WTC11 (cell line): ENCODE measurements around the gene MARCHF11. TPM values are rescaled to one million over a fixed set of nuclear protein-coding genes. Genes with fewer than 3 reads are reported as not detected.

Source experiments
- ATAC-seq: fragments of 200-7000 bp; cut with Tn5 transposase; 2 replicates; pipeline ENCODE4 v1.10.0; 2021; ENCODE audit warnings: mild to moderate bottlenecking, moderate library complexity
- CTCF ChIA-PET: fragments of 300-600 bp; sonication (Branson Sonifier 250); formaldehyde crosslinking; loops from one replicate; lab custom pipeline; 2021; ENCODE audit warnings: antibody characterized with exemption; lab: Charles Lee
- POLR2A ChIA-PET: fragments of 350-600 bp; sonication (Branson Sonifier 250); formaldehyde crosslinking; loops from one replicate; lab custom pipeline; 2021; ENCODE audit warnings: antibody characterized with exemption; lab: Charles Lee
- DNase-seq: peaks from one replicate; pipeline ENCODE4 v3.0.0; 2021; ENCODE audit warnings: low spot score
- H3K27ac Mint-ChIP-seq: 2 replicates; pipeline ENCODE4 v1.8.0; 2021; ENCODE audit warnings: mixed read lengths
- H3K27me3 Mint-ChIP-seq: 2 replicates; pipeline ENCODE4 v1.8.0; 2021; ENCODE audit warnings: low read depth, mild to moderate bottlenecking, moderate library complexity, mixed read lengths
- H3K36me3 Mint-ChIP-seq: 2 replicates; pipeline ENCODE4 v1.8.0; 2021; ENCODE audit warnings: mixed read lengths
- H3K4me1 Mint-ChIP-seq: 2 replicates; pipeline ENCODE4 v1.8.0; 2022; ENCODE audit warnings: mixed read lengths
- H3K4me3 Mint-ChIP-seq: 2 replicates; pipeline ENCODE4 v1.8.0; 2021; ENCODE audit warnings: mild to moderate bottlenecking, moderate library complexity, mixed read lengths
- H3K9me3 Mint-ChIP-seq: 2 replicates; pipeline ENCODE4 v1.8.0; 2021; ENCODE audit warnings: mixed read lengths
- AR ChIP-seq: fragments of 250-450 bp; sonication (Bioruptor Pico); IDR thresholded peaks from 2 replicates; pipeline ENCODE4 v1.9.0; 2021; ENCODE audit warnings: mild to moderate bottlenecking
- ATF2 ChIP-seq: sonication (generic); formaldehyde crosslinking; IDR thresholded peaks from 2 replicates; pipeline ENCODE4 v1.8.1; 2022; ENCODE audit warnings: low read depth, missing genetic modification reagents, borderline replicate concordance
- ATF6 ChIP-seq: sonication (generic); formaldehyde crosslinking; IDR thresholded peaks from 2 replicates; pipeline ENCODE4 v1.8.1; 2023; ENCODE audit warnings: mild to moderate bottlenecking, missing genetic modification reagents
- E2F1 ChIP-seq: sonication (generic); formaldehyde crosslinking; IDR thresholded peaks from 2 replicates; pipeline ENCODE4 v1.8.0; 2022; ENCODE audit warnings: mild to moderate bottlenecking, missing genetic modification reagents
- ESRRA ChIP-seq: sonication (generic); formaldehyde crosslinking; IDR thresholded peaks from 2 replicates; pipeline ENCODE4 v1.8.1; 2022; ENCODE audit warnings: mild to moderate bottlenecking, missing genetic modification reagents, borderline replicate concordance
- FOXP1 ChIP-seq: sonication (generic); formaldehyde crosslinking; IDR thresholded peaks from 2 replicates; pipeline ENCODE4 v1.8.0; 2022; ENCODE audit warnings: missing genetic modification reagents, mild to moderate bottlenecking, moderate library complexity, borderline replicate concordance
- KAT7 ChIP-seq: sonication (generic); formaldehyde crosslinking; IDR thresholded peaks from 2 replicates; pipeline ENCODE4 v1.8.1; 2023; ENCODE audit warnings: missing genetic modification reagents, mild to moderate bottlenecking, borderline replicate concordance
- MYBL2 ChIP-seq: sonication (generic); formaldehyde crosslinking; IDR thresholded peaks from 2 replicates; pipeline ENCODE4 v1.8.1; 2023; ENCODE audit warnings: mild to moderate bottlenecking, moderate library complexity, missing genetic modification reagents
- NFATC4 ChIP-seq: fragments of 250-450 bp; sonication (Bioruptor Pico); IDR thresholded peaks from 2 replicates; pipeline ENCODE4 v1.9.0; 2021; ENCODE audit warnings: mild to moderate bottlenecking
- NR2C2 ChIP-seq: sonication (generic); formaldehyde crosslinking; IDR thresholded peaks from 2 replicates; pipeline ENCODE4 v1.8.0; 2022; ENCODE audit warnings: mild to moderate bottlenecking, missing genetic modification reagents
- NR3C1 ChIP-seq: sonication (generic); formaldehyde crosslinking; conservative IDR thresholded peaks from 2 replicates; pipeline ENCODE4 v1.8.1; 2023; ENCODE audit warnings: low read depth, mild to moderate bottlenecking, missing genetic modification reagents
- RELA ChIP-seq: sonication (generic); formaldehyde crosslinking; IDR thresholded peaks from 2 replicates; pipeline ENCODE4 v1.8.1; 2022; ENCODE audit warnings: missing genetic modification reagents, mild to moderate bottlenecking, borderline replicate concordance
- SOX15 ChIP-seq: fragments of 250-450 bp; sonication (Bioruptor Pico); IDR thresholded peaks from 2 replicates; pipeline ENCODE4 v1.9.0; 2021; ENCODE audit warnings: mild to moderate bottlenecking
- USF2 ChIP-seq: sonication (generic); formaldehyde crosslinking; IDR thresholded peaks from 2 replicates; pipeline ENCODE4 v1.8.1; 2023; ENCODE audit warnings: mild to moderate bottlenecking, missing genetic modification reagents, moderate library complexity
- ZMAT4 ChIP-seq: fragments of 250-450 bp; sonication (Bioruptor Pico); IDR thresholded peaks from 2 replicates; pipeline ENCODE4 v1.9.0; 2021; ENCODE audit warnings: mild to moderate bottlenecking
- ZNF138 ChIP-seq: sonication (generic); formaldehyde crosslinking; conservative IDR thresholded peaks from 2 replicates; pipeline ENCODE4 v1.8.1; 2022; ENCODE audit warnings: mild to moderate bottlenecking, moderate library complexity, missing genetic modification reagents
- ZNF396 ChIP-seq: fragments of 250-450 bp; sonication (Bioruptor Pico); IDR thresholded peaks from 2 replicates; pipeline ENCODE4 v1.8.0; 2021; ENCODE audit warnings: mild to moderate bottlenecking, moderate library complexity, borderline replicate concordance
- total RNA-seq: library from RNA; stranded (reverse); gene quantifications from 3 replicates; pipeline ENCODE4 v1.2.3, GENCODE V29; 2021

MARCHF11 gene
- total RNA-seq, 1 experiment from 2014 or later, result 2.9 TPM

GRCh38 chr5:16034319-16035001, 145.1 kb downstream of the MARCHF11 start (continued):
- TF ChIP-seq ZMAT4 (CRISPR knock-in tag) (no peak), KAT7 (CRISPR knock-in tag) (no peak)
- TF ChIP-seq, all 79 proteins: peak for 0

- Mint-ChIP-seq H3K27me3 (no peaks in the 10 kb centered on the region), H3K9me3 (peaks cover 5% of the 10 kb centered on the region), H3K36me3 (no peaks in the 10 kb centered on the region), H3K4me1 (no peaks in the 10 kb centered on the region), H3K4me3 (no peak overlapping the region), H3K27ac (no peak overlapping the region)
- DNase-seq, result no peak
- TF ChIP-seq ZNF138 (no peak), RELA (no peak), ATF6 (CRISPR knock-in tag) (no peak), AR (CRISPR knock-in tag) (no peak), NFATC4 (CRISPR knock-in tag) (no peak), USF2 (CRISPR knock-in tag) (no peak)
- ATAC-seq, result no peak
- ChIA-PET CTCF (no interaction called here), POLR2A (no interaction called here)
Observed at GRCh38 chr5:16033187-16033925, 146.2 kb downstream of the MARCHF11 start.

GRCh38 chr5:16028708-16029107, 150.9 kb downstream of the MARCHF11 start:
- H3K4me1 Mint-ChIP-seq, result no peaks in the 10 kb centered on the region
- peaks cover 13% of the 10 kb centered on the region for H3K9me3 Mint-ChIP-seq
- DNase-seq (no peak), ATAC-seq (no peak)
- H3K27ac Mint-ChIP-seq, result no peak overlapping the region
- no peaks in the 10 kb centered on the region for H3K27me3 Mint-ChIP-seq
- no peaks in the 10 kb centered on the region for H3K36me3 Mint-ChIP-seq
- ChIA-PET POLR2A (no interaction called here), CTCF (no interaction called here)
- no peak overlapping the region for H3K4me3 Mint-ChIP-seq
- TF ChIP-seq NR3C1 (CRISPR knock-in tag) (no peak), ZNF396 (no peak), ZNF138 (no peak), MYBL2 (CRISPR knock-in tag) (no peak), FOXP1 (no peak), E2F1 (CRISPR knock-in tag) (no peak), ESRRA (CRISPR knock-in tag) (no peak), ATF2 (CRISPR knock-in tag) (no peak), ATF6 (CRISPR knock-in tag) (no peak), SOX15 (no peak), NR2C2 (no peak), ZMAT4 (CRISPR knock-in tag) (no peak)
